Diencephalon (tissue), 1 donor: ENCODE results near the gene C18orf63. TPM values are rescaled to one million over a fixed set of nuclear protein-coding genes. Genes with fewer than 3 reads are reported as not detected.

ENCODE experiments used
- total RNA-seq: library from RNA; depleted of rRNA; stranded (reverse); fragments of >200 nt; gene quantifications from one replicate; pipeline ENCODE4 v1.2.3, GENCODE V29; 2014

The C18orf63 gene
- total RNA-seq = not detected

GRCh38 chr18:74315464-74316256 is at the start of gene C18orf63:
Gene C18orf63, plus strand, starts transcription at chr18:74315839. Its CDS starts 2,027 bp downstream, at chr18:74317866.

GRCh38 chr18:74291771-74292540 is 23.7 kb upstream of the C18orf63 start, which contains the start of gene CYB5A:
Gene CYB5A, minus strand, starts transcription at chr18:74291963. Its CDS starts 88 bp downstream, at chr18:74291875.

Other genes with a start within 250 kb of the C18orf63 start
- gene FBXO15, start 168.0 kb upstream of the C18orf63 start, total RNA-seq = 7.2 TPM
- gene TIMM21, start 167.3 kb upstream of the C18orf63 start, total RNA-seq = 31.8 TPM
- 23.5 TPM for gene CYB5A, start 23.9 kb upstream of the C18orf63 start, total RNA-seq
- 15.9 TPM for gene DIPK1C, start 141.5 kb downstream of the C18orf63 start, total RNA-seq
- 60.4 TPM for gene CNDP2, start 180.5 kb downstream of the C18orf63 start, total RNA-seq
- 0.23 TPM for gene CNDP1, start 218.7 kb downstream of the C18orf63 start, total RNA-seq